ENCODE data around the gene PUS3.
"Not testable (repeated sequence)": the region's sequence is repeated elsewhere in the genome, so short reads cannot be mapped to it uniquely, and the experiment has no call there.

PUS3 gene

DNA sequence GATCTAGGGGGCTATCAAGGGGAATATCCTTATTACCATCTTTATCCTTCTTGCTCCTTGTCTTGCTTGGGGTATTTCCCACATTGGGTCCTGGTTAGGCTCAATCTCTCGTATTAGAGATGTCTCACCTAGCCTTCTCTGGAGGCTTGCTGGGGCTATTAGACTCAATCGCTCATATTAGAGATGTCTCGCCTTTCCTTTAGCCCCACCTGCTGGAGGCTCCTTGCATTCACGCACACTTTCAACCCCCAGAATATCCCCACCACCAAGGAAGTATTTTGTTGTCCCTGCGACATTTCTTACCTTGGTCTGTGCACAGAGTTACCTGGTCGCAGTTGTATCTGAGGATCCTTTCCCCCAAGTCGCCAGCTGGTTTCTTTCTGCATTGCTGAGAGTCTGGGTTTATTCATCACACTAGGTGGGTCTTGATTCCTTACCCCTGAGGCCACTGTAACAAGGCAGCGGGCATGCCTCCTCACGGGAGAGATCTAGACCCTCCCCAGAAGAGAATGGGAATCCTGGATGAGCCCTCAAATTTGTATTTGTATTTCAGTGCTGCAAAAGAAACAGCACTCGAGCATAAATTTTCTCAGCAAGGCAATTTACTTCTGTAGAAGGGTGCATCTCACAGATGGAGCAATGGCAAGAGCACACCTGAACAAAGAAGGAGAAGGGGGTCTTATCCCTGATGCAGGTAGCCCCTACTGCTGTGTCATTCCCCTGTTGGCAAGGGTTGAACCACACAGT lies 31.4 kb downstream of the PUS3 start:
- DNase-seq (ENCODE audit: low read depth) = peak; percentile 11

DNA sequence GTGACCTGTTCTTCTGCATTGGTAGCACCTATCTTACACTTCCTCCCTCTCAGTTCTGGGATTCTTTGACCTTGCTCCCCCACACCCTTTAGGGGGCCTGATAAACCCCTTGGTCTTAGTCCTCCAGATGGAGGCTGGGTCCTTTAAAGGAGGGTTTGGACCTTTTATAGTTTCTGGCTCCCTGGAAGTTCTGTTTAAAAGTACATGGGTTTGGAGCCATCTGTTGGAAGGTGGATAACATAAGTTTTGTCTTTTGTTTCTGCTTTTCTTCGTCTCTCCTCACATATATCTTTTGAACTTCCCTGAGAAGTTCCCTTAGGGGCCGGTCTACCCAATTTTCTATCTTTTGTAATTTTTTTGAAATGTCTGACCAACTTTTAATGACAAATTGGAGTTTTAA lies 33.5 kb downstream of the PUS3 start:
- TF ChIP-seq, protein P1, sequence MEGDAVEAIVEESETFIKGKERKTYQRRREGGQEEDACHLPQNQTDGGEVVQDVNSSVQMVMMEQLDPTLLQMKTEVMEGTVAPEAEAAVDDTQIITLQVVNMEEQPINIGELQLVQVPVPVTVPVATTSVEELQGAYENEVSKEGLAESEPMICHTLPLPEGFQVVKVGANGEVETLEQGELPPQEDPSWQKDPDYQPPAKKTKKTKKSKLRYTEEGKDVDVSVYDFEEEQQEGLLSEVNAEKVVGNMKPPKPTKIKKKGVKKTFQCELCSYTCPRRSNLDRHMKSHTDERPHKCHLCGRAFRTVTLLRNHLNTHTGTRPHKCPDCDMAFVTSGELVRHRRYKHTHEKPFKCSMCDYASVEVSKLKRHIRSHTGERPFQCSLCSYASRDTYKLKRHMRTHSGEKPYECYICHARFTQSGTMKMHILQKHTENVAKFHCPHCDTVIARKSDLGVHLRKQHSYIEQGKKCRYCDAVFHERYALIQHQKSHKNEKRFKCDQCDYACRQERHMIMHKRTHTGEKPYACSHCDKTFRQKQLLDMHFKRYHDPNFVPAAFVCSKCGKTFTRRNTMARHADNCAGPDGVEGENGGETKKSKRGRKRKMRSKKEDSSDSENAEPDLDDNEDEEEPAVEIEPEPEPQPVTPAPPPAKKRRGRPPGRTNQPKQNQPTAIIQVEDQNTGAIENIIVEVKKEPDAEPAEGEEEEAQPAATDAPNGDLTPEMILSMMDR (IDR thresholded peaks at IDR 0.05; ENCODE audit: insufficient read depth, low read depth, low read length, missing control alignments) = no peak
- H3K4me3 ChIP-seq (ENCODE audit: low read depth, low read length) = no peak overlapping the region
- DNase-seq (ENCODE audit: low read depth) = no peak

More for the DNA sequence above, 31.4 kb downstream of the PUS3 start:
- H3K4me3 ChIP-seq (ENCODE audit: low read depth, low read length) = no peak overlapping the region
- TF ChIP-seq, protein P1 (IDR thresholded peaks at IDR 0.05; ENCODE audit: insufficient read depth, low read depth, low read length, missing control alignments) = peak; percentile 17

DNA sequence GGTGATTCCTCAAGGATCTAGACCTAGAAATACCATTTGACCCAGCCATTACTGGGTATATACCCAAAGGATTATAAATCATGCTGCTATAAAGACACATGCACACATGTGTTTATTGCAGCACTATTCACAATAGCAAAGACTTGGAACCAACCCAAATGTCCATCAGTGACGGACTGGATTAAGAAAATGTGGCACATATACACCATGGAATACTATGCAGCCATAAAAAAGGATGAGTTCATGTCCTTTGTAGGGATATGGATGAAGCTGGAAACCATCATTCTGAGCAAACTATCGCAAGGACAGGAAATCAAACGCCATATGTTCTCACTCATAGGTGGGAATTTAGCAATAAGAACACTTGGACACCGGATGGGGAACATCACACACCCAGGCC lies 37.7 kb downstream of the PUS3 start:
- not testable (repeated sequence) for DNase-seq (ENCODE audit: low read depth); H3K4me3 ChIP-seq (ENCODE audit: low read depth, low read length)

DNA sequence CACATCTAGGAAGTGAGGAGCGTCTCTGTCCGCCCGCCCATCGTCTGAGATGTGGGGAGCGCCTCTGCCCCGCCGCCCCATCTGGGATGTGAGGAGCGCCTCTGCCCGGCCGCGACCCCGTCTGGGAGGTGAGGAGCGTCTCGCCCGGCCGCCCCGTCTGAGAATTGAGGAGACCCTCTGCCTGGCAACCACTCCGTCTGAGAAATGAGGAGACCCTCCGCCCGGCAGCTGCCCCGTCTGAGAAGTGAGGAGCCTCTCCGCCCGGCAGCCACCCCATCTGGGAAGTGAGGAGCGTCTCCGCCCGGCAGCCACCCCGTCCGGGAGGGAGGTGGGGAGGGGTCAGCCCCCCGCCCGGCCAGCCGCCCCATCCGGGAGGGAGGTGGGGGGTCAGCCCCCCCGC lies 40.2 kb downstream of the PUS3 start:
- not testable (repeated sequence) for H3K4me3 ChIP-seq (ENCODE audit: low read depth, low read length); DNase-seq (ENCODE audit: low read depth)

DNA sequence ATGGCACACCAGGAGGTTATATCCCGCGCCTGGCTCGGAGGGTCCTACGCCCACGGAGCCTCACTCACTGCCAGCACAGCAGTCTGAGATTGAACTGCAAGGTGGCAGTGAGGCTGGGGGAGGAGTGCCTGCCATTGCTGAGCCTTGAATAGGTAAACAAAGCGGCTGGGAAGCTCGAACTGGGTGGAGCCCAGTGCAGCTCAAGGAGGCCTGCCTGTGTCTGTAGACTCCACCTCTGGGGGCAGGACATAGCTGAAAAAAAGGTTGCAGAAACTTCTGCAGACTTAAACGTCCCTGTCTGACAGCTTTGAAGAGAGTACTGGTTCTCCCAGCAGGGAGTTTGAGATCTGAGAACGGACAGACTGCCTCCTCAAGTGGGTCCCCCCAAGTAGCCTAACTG lies 45.3 kb downstream of the PUS3 start:
- not testable (repeated sequence) for H3K4me3 ChIP-seq (ENCODE audit: low read depth, low read length); DNase-seq (ENCODE audit: low read depth)

DNA sequence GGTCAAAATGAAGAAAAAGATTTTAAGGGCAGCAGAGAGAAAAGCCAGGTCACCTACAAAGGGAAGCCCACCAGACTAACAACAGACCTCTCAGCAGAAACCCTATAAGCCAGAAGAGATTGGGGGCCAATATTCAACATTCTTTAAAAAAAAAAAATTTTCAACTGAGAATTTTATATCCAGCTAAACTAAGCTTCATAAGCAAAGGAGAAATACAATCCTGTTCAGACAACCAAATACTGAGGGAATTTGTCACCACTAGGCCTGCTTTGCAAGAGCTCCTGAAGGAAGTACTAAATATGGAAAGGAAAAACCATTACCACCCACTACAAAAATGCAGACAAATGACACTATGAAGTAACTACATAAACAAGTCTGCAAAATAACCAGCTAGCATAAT lies 56.8 kb downstream of the PUS3 start:
- no peak for DNase-seq (ENCODE audit: low read depth)
- TF ChIP-seq, protein P1 (IDR thresholded peaks at IDR 0.05; ENCODE audit: insufficient read depth, low read depth, low read length, missing control alignments) = no peak
- H3K4me3 ChIP-seq (ENCODE audit: low read depth, low read length) = no peak overlapping the region

Data from GM12865 (cell line).